NCI-H1930 (cell line): Measurements from ENCODE around the gene KERA.
"Not testable (repeated sequence)": the region's sequence is repeated elsewhere in the genome, so short reads cannot be mapped to it uniquely, and the experiment has no call there.

Source experiments
- DNase-seq, 2 experiments: peaks; one replicate each; lab custom pipeline; 2025; lab: John Stamatoyannopoulos, UW

Gene KERA

DNA sequence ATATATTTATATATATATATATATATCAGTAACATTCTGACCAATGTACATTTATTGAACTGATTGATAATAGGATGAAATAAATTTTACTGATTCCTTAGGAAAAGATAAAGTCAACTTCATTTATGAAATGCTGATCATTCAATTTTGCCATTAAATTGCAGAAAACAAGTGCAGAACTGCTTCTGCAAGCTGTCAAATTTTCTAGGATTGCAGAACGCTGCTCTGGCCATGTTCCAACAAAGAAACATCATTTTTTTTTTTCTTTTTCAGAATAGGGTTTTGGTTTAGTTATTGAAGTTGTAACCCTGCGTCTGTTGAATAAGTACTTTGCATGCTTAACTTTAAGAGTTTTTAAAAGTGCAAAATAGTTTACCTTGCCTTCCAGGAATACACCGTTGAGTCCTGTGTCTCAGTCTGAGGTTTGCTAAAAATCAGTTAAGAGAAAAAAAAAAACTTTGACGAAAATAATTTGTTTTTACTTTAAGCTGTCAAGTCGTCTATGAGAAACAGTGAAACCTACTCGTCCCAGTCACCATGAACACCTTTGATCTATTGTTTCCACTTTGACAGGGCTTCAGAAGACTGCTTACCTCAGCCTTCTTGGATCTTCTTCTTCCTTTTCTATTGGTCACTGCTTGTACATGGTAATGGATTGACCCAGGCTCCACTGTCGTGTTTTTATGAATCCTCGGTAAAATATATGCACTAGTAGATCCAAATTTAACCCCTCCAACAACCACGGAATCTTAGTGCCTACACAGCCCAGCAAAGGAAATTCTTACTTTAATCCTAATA lies at the start of gene KERA:
TSS of gene KERA (minus strand) at position 657 of the 798 bp plus-strand sequence. CDS start 1,743 bp downstream, outside the sequence.
- DNase-seq = no peak

- no peak for DNase-seq
Observed at GRCh38 chr12:91106283-91106682, 48.5 kb upstream of the KERA start.

GRCh38 chr12:91105807-91106206 lies 48.0 kb upstream of the KERA start:
- no peak for DNase-seq

DNA sequence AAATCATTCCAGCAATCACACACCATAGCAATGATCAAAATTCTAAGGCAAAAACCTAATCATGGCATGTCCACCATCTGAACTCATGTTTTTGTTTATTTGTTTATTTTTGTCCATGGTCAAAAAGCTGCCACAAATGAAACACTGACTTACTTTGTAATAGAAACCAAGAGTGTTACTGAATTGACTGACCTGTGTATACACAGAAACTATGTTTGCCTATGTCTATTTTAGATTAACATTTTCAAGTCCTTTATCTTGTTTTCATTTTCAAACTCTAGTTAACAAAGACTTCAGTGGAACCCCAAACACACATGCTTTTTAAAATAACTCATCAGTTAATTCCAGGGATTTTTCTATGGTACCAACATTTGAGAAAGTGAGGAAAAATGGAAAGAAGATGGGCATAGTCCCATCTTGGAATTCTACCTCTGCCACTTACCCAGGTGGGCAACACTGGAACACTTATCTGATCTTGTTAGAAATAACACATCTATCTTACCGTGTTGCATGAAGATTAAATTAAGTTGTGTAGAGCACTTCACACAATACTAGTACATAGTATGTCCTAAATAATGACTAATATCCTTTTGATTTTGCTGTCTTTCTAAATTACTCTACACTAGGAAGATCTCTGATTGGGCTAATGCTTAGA lies 47.1 kb upstream of the KERA start:
- DNase-seq = no peak

- DNase-seq = no peak
Observed at GRCh38 chr12:91103624-91104023, 45.8 kb upstream of the KERA start.

- DNase-seq = no peak
Observed at GRCh38 chr12:91103101-91103500, 45.3 kb upstream of the KERA start.

DNA sequence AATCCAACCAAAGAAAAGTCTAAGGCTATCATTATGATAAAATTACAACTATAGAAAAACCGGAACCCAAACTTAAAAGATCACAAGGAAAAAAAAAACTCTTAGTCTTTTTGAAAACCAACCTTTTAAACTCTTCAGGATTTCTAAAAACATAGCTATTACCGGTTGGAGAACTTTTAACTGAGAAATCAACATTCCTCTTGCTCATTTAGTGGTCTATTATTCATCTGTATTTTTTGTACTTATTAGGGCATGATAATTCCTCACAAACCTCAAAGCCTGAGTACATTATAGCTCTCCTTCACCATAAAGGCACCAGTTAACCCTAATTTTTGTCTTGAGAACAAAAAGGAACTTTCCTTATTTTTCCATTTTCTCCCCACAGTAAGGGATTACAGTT lies 43.1 kb upstream of the KERA start:
- no peak for DNase-seq

GRCh38 chr12:91099836-91100235 lies 42.0 kb upstream of the KERA start:
- no peak for DNase-seq

DNA sequence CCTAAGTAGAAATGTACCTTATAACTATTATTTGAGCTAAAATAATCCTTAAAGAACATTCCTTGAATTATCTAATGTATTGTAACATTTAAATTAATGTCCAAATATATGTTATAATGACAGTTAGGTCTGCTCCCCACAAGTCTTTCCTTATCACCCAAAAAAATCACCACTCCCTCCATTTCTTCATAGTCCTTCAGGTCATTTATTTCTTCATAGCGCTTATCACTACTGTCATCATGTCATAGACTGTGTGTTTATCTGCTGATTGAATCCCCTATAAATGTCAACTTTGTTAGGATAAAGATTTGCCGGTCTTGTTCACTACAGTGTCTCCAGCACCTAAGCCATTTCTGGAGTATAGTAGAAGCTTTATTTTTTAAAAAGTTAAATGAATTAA lies 41.5 kb upstream of the KERA start:
- no peak for DNase-seq

DNA sequence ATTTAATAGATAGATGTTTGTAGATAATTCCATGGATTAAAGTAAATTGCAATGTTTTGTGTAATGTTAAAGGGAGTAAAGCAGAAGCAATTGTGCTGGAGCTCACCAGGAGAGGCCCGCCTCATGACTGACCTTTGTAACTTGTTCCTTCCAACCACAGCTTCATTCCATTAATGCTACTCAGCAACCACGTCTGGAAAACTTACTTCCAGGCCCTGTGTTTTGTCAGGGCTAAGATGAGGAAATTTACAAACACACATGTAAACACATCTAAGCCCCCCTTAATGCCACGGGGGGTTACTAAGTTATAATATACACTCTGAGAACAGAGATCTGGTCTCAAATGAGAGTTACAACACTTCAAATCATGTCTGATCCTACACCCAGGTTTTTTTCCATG lies 41.1 kb upstream of the KERA start:
- no peak for DNase-seq

GRCh38 chr12:91098461-91098860 lies 40.6 kb upstream of the KERA start:
- DNase-seq = no peak

DNA sequence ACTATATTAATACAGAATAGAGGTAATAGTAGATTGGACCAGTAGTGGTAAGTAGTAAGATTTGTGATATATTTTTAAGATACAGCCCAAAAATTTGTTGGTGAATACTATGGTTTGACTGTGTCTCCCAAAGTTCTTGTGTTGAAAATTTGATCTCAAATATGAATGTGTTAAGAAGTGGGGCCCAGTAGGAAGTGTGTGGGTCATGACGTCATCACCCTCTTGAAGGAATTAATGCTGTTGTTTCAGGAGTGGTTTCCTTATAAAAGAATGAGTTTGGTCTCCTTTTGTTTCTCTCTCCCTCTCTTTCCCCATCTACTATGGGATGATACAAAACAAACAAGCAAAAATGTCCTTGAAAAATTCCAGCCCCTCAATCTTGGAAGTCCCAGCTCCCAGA lies 37.1 kb upstream of the KERA start:
- DNase-seq = no peak

- no peak for DNase-seq
Observed at GRCh38 chr12:91094032-91094662, 36.3 kb upstream of the KERA start.

DNA sequence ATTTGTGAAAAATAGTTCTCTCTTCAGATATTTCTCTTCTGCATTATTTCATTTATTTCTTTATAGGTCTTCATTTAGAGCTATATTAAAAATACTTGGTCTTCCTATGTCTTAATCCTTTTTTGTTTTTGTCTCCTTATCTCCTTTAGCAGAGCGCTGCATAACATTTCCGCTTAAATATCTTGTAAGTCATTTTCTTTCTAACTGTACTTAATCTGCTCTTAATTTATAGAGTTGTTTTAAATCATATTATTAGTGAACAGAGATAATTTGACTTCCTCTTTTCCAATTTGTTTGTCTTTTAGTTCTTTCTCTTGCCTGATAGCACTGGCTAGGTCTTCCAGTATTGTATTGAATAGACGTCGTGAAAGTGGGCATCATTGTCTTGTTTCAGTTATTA lies 35.5 kb upstream of the KERA start:
- DNase-seq = no peak

DNA sequence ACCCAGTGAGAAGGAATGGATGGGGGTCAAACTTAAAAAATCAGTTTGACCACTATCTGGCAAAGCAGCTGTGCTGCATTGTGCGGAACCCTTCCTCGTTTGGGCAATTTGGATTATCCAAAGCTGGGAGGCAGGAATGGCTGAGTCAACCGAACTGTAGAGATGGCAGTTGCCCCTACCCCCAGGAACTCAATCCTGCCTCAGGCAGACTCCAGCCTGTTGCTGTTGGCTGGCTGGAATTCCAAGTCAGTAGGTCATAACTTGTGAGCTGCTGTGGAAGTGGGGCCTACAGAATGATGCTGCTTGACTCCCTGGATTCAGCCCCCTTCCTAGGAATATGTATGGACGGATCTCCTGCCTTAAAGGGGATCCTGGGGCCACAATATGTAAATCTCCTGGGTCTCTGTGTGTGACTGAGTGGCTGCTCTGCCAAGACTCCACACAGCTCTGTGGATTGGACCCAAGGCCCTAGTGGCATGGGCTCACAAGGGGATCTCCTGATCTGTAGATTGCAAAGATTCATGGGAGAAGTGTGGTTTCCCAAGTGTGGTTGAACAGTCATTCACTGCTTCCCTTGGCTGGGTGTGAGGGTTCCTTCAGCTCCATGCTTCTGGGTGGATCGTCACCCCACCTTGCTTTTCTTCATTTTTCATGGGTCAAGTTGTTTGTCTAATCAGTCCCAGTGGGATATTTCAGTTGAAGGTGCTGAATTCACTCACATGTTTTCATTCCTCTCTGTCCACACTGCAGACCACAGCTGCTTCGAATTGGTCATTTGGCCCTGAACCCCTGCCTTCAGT lies 34.3 kb upstream of the KERA start:
- no peak for DNase-seq

GRCh38 chr12:91089953-91090352 lies 32.1 kb upstream of the KERA start:
- not testable (repeated sequence) for DNase-seq

- DNase-seq = no peak
Observed at GRCh38 chr12:91080041-91080440, 22.2 kb upstream of the KERA start.

DNA sequence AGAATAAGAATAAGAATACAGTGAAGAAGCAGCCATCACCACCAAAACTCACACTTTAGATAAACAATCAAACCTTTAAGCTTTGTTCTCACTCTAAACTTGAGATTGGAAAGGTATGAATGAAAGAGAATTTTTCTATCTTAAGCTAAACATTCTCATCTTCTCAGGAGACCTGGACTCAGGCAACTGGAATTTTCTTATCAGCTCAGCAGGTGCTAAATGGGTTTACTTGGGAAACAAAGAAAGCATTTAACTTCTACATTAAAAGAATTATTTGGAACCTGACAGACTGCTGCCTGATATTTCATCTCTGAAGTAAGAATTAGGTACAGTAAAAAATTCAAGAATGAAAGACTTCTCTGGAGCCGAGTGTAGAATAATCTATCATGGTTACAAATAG lies 20.7 kb upstream of the KERA start:
- no peak for DNase-seq

- no peak for DNase-seq
Observed at GRCh38 chr12:91077228-91077954, 19.6 kb upstream of the KERA start.

- DNase-seq = no peak
Observed at GRCh38 chr12:91074851-91075250, 17.0 kb upstream of the KERA start.

DNA sequence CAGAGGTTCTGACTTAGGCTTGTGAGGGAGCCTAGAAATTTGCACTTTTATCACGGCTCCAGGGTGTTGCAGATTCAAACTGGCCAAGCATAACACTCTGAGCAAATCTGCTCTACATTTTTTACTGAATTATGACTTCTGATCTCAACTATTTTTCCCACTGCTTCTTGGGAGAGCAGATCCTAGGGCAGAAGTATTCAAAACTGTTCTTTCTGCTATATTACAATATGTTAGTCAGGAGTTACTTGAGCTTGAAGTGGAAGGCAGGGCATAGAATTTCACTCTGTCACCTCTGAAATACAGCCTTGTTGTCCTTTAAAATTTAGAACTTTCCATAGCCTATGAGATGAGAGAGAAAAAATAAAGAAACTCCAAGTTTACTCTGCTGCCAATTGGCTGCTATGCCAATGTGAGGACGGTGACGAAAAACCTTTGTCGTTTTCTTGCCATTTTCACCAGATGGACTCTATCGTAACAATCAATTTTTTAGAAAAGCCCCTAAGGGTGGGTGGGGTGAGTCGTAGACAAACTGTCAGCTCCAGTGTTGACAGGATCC lies 16.4 kb upstream of the KERA start:
- DNase-seq = no peak
